GM20000 (cell line): Measurements from ENCODE around the gene NYNRIN.

ENCODE experiments used
- DNase-seq: peaks from one replicate; pipeline ENCODE4 v3.0.0; 2012; ENCODE audit warnings: low spot score
- TF ChIP-seq, protein P1 (sequence below): IDR thresholded peaks from 2 replicates; pipeline ENCODE4 v1.5.1; 2012; ENCODE audit warnings: mild to moderate bottlenecking, control low read depth; ENCODE audit errors: extremely low read depth, missing control alignments

The NYNRIN gene

GRCh38 chr14:24397639-24398292 is 1.0 kb upstream of the NYNRIN start:
- TF ChIP-seq, protein P1, sequence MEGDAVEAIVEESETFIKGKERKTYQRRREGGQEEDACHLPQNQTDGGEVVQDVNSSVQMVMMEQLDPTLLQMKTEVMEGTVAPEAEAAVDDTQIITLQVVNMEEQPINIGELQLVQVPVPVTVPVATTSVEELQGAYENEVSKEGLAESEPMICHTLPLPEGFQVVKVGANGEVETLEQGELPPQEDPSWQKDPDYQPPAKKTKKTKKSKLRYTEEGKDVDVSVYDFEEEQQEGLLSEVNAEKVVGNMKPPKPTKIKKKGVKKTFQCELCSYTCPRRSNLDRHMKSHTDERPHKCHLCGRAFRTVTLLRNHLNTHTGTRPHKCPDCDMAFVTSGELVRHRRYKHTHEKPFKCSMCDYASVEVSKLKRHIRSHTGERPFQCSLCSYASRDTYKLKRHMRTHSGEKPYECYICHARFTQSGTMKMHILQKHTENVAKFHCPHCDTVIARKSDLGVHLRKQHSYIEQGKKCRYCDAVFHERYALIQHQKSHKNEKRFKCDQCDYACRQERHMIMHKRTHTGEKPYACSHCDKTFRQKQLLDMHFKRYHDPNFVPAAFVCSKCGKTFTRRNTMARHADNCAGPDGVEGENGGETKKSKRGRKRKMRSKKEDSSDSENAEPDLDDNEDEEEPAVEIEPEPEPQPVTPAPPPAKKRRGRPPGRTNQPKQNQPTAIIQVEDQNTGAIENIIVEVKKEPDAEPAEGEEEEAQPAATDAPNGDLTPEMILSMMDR = no peak
- no peak for DNase-seq

DNA sequence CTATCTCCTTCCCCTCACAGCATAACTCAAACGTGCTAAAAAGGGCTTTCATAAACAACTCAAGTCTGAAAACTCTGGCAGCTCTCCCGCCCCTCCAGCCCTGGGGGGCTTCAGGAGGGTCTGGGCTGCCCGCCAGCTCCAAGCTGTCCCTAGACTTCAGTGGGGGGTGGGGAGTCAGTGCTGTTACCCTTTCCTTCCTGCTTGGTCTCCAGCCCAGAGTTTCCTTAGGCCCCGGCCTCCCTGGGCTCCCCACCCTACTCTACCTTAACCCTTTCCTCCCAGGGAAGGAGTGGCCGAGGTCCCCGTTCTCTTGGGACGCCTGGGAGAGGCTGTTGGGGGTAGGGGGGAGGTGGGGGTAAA is 530 bp upstream of the NYNRIN start:
- TF ChIP-seq, protein P1 = no peak
- DNase-seq = no peak

GRCh38 chr14:24399447-24399822 is 632 bp downstream of the NYNRIN start:
- no peak for DNase-seq
- TF ChIP-seq, protein P1 = no peak

GRCh38 chr14:24399999-24400718 is 1.4 kb downstream of the NYNRIN start:
- TF ChIP-seq, protein P1 = no peak

GRCh38 chr14:24401810-24402702 is 3.3 kb downstream of the NYNRIN start:
- TF ChIP-seq, protein P1 = no peak
- no peak for DNase-seq

More at GRCh38 chr14:24399999-24400718, 1.4 kb downstream of the NYNRIN start:
- DNase-seq = no peak

DNA sequence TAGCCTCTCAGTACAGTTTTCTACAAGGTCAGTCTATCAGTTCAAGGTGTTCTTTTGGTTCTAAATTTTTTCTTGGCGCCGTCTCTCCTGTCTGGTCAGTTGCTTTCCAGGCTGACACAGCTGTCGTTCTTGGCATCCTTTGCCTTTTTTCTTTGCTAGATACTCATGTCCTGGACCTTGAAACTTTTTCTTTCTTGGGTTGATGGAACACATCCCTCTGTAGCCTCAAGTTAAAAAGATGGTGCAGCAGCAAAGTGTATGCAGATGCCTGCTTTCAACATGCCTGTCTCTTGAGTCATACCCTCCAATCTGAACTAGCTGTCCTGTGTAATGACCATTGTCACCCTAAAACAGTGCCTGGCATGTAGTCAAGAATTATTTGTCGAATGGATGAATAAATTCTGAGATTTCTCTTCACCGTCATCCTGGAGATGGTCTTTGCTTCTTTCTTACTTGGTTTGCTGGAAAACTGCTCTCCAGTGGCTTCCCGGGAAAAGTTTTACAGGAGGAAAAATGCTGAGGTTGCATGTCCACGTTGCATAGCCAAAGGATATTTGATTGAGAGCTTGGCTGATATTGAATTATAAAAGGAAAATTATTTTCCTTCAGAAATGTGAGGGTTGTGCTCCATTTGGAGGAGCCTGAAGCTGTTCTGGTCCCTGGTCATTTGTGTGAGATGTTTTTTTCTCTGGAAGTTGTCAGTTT is 4.6 kb downstream of the NYNRIN start:
- DNase-seq = no peak
- TF ChIP-seq, protein P1 = no peak

- TF ChIP-seq, protein P1 = no peak
- DNase-seq = no peak
Measured at GRCh38 chr14:24404814-24405213, 6.0 kb downstream of the NYNRIN start.
